K562 (cell line): ENCODE data around the gene FOXP3. TPM values are rescaled to one million over a fixed set of nuclear protein-coding genes. Genes with fewer than 3 reads are reported as not detected.

ENCODE experiments used
- ATAC-seq: fragments of 200-7000 bp; cut with Tn5 transposase; 3 replicates; pipeline ENCODE4 v1.9.1; 2020; ENCODE audit warnings: moderate library complexity
- BruUV-seq: library from RNA; stranded (reverse); fragments of 400-500 nt; replicated peaks from 2 replicates; lab custom pipeline; 2021; lab: Mats Ljungman, UMichigan
- CTCF ChIA-PET: fragments of 300-600 bp; formaldehyde crosslinking; extraction: SDS; loops from one replicate; lab custom pipeline; 2021; ENCODE audit warnings: low intra/inter-chr PET ratio; lab: Yijun Ruan, JAX
- POLR2A ChIA-PET: fragments of 300-600, 350-650 bp; sonication (Branson Sonifier 250); formaldehyde crosslinking; extraction: SDS; loops from one replicate; lab custom pipeline; 2021; ENCODE audit warnings: antibody characterized with exemption, inconsistent platforms; lab: Yijun Ruan, JAX
- DNase-seq, 4 experiments: peaks; one replicate each; pipeline versions ENCODE4 v3.0.0 to v3.0.0-alpha.2; 2011 to 2018; ENCODE audit warnings: low spot score in 3 of 4, mixed read lengths in 3 of 4; ENCODE audit errors: extremely low read depth in 1 of 4
- FAIRE-seq: peaks from 2 replicates; lab custom pipeline; 2011; peaks lifted over from hg19 to GRCh38; lab: Jason Lieb, UNC
- H2AFZ ChIP-seq: 2 replicates; pipeline ENCODE4 v1.6.0; 2011; ENCODE audit warnings: low read depth, low read length, control low read depth, inconsistent platforms
- H3K27ac ChIP-seq: fragments of 200-600 bp; 3 replicates; pipeline ENCODE4 v1.8.0; 2011; ENCODE audit warnings: low read depth, mild to moderate bottlenecking, control low read depth, inconsistent platforms, low read length, moderate library complexity, mixed read lengths; ENCODE audit errors: extremely low read depth
- H3K27me3 ChIP-seq, 2 experiments: fragments of 300-600 bp in 1 of 2; 2 replicates in 1 of 2; 3 replicates in 1 of 2; pipeline versions ENCODE4 v1.6.0 to v1.8.0; 2011; ENCODE audit warnings: inconsistent platforms in 2 of 2, low read length in 2 of 2, mild to moderate bottlenecking in 1 of 2, mixed read lengths in 1 of 2, moderate library complexity in 1 of 2; ENCODE audit not compliant: control insufficient read depth in 2 of 2, insufficient read depth in 2 of 2
- H3K36me3 ChIP-seq: fragments of 300-600 bp; 3 replicates; pipeline ENCODE4 v1.8.0; 2011; ENCODE audit warnings: mild to moderate bottlenecking, low read length, inconsistent platforms; ENCODE audit not compliant: control insufficient read depth, insufficient read depth
- H3K4me1 ChIP-seq, 2 experiments: fragments of 200-600 bp in 1 of 2; replicated peaks in 1 of 2; 2 replicates in 1 of 2; 3 replicates in 1 of 2; pipeline versions ENCODE4 v1.5.1 to v1.8.0; 2011; ENCODE audit warnings: inconsistent platforms in 2 of 2, low read length in 2 of 2, mild to moderate bottlenecking in 1 of 2, mixed read lengths in 1 of 2, moderate library complexity in 1 of 2; ENCODE audit not compliant: control insufficient read depth in 2 of 2, insufficient read depth in 2 of 2
- H3K4me2 ChIP-seq: 2 replicates; pipeline ENCODE4 v1.6.1; 2011; ENCODE audit warnings: low read length, control low read depth, inconsistent platforms, mixed read lengths; ENCODE audit not compliant: insufficient read depth
- H3K4me3 ChIP-seq: fragments of 200-600 bp; sonication (generic), shearing (Covaris generic); 2 replicates; pipeline ENCODE4 v1.5.1; 2016; ENCODE audit warnings: control low read depth, inconsistent platforms
- H3K79me2 ChIP-seq: fragments of 200-600 bp; 3 replicates; pipeline ENCODE4 v1.8.0; 2011; ENCODE audit warnings: low read length, inconsistent platforms; ENCODE audit not compliant: control insufficient read depth, insufficient read depth
- H3K9ac ChIP-seq, 2 experiments: 2 replicates each; pipeline versions ENCODE4 v1.6.0 to v1.6.1; 2011; ENCODE audit warnings: low read depth in 2 of 2, low read length in 2 of 2, control low read depth in 1 of 2, inconsistent platforms in 1 of 2, mild to moderate bottlenecking in 1 of 2, mixed read lengths in 1 of 2; ENCODE audit not compliant: insufficient read depth in 1 of 2
- H3K9me1 ChIP-seq: one replicate; pipeline ENCODE4 v1.6.0; 2011; ENCODE audit warnings: inconsistent platforms, mild to moderate bottlenecking, low read length, moderate library complexity; ENCODE audit not compliant: control insufficient read depth, insufficient read depth
- H3K9me3 ChIP-seq: replicated peaks from 2 replicates; pipeline ENCODE4 v1.5.1; 2011; ENCODE audit warnings: low read depth, low read length, inconsistent platforms; ENCODE audit not compliant: control insufficient read depth, insufficient read depth
- H4K20me1 ChIP-seq: replicated peaks from 2 replicates; pipeline ENCODE4 v1.6.1; 2011; ENCODE audit warnings: low read length, inconsistent platforms, mixed read lengths; ENCODE audit not compliant: control insufficient read depth, insufficient read depth
- BCOR ChIP-seq: fragments of 450-650 bp; IDR thresholded peaks from 2 replicates; pipeline ENCODE4 v1.6.1; 2016
- FOXK2 ChIP-seq, 2 experiments: fragments of 450-650 bp; IDR thresholded peaks in 1 of 2; conservative IDR thresholded peaks in 1 of 2; 2 replicates each; pipeline ENCODE4 v1.6.1; 2016; ENCODE audit warnings: low read depth in 2 of 2, mild to moderate bottlenecking in 1 of 2
- GATAD2B ChIP-seq: fragments of 450-650 bp; IDR thresholded peaks from 2 replicates; pipeline ENCODE4 v1.6.1; 2017; ENCODE audit warnings: mild to moderate bottlenecking, borderline replicate concordance
- TAL1 ChIP-seq: fragments of 450-650 bp; IDR thresholded peaks from 2 replicates; pipeline ENCODE4 v1.6.1; 2016; ENCODE audit warnings: mild to moderate bottlenecking
- ZNF311 ChIP-seq: fragments of 250-450 bp; sonication (Bioruptor Pico); IDR thresholded peaks from 2 replicates; pipeline ENCODE4 v1.4.0; 2020; ENCODE audit warnings: mild to moderate bottlenecking, moderate library complexity
- ZNF766 ChIP-seq: fragments of 200-800 bp; sonication (Bioruptor generic); conservative IDR thresholded peaks from 2 replicates; pipeline ENCODE4 v1.6.1; 2016; ENCODE audit warnings: missing genetic modification characterization, missing compliant biosample characterization
- WGBS: fragments of 100-300 bp; shearing (Covaris generic); methylation state at CpG from one replicate; pipeline ENCODE4 v1.1.6; 2016; ENCODE audit warnings: low coverage, mixed read lengths; ENCODE audit not compliant: insufficient coverage; ENCODE audit errors: missing lambda C conversion rate; 5-methylcytosine and 5-hydroxymethylcytosine counted together
- in situ Hi-C: fragments of 300-500 bp; cut with MboI; formaldehyde crosslinking; loops from 4 replicates; pipeline ENCODE4 v1.15.0; 2018; ENCODE audit warnings: inconsistent platforms, mixed read lengths
- intact Hi-C: fragments of 100-400 bp; cut with micrococcal nuclease; formaldehyde crosslinking; loops from 2 replicates; pipeline ENCODE4 v1.14.2; 2022
- polyA plus RNA-seq, 8 experiments: library from polyadenylated mRNA; depleted of rRNA in 4 of 8; stranded (reverse) in 5 of 8; unstranded in 3 of 8; fragments of >200 nt; fragmentation: Nextera tagmentation in 2 of 8; fragmentation: Illumina TruSeq in 1 of 8; extraction: Ambion mirVana in 2 of 8; extraction: Trizol in 1 of 8; gene quantifications; 2 replicates each; pipeline versions ENCODE4 v1.2.1 to v1.2.3, GENCODE V29; 2011 to 2014; ENCODE audit warnings: inconsistent platforms in 1 of 8, missing spikeins in 1 of 8
- total RNA-seq, 7 experiments: library from RNA; depleted of rRNA in 6 of 7; stranded (reverse); fragments of >200 nt in 6 of 7; fragmentation: Illumina TruSeq in 2 of 7; extraction: Trizol in 2 of 7; gene quantifications; 2 replicates each; pipeline versions ENCODE4 v1.2.1 to v1.2.3, GENCODE V29; 2011 to 2021; ENCODE audit warnings: low replicate concordance in 1 of 7
- TF ChIP-seq, protein P1 (sequence below), 2 experiments: fragments of 450-650 bp; conservative IDR thresholded peaks; 2 replicates each; pipeline ENCODE4 v1.6.1; 2017; ENCODE audit warnings: mild to moderate bottlenecking in 2 of 2, moderate library complexity in 2 of 2

The FOXP3 gene
- total and polyA plus RNA-seq, 9 of the 15 experiments (the other 6 are each of a cell fraction or from before 2014, with no cell fraction given) = 0.04 to 0.24 (median 0.07) TPM; not detected in 4

DNA sequence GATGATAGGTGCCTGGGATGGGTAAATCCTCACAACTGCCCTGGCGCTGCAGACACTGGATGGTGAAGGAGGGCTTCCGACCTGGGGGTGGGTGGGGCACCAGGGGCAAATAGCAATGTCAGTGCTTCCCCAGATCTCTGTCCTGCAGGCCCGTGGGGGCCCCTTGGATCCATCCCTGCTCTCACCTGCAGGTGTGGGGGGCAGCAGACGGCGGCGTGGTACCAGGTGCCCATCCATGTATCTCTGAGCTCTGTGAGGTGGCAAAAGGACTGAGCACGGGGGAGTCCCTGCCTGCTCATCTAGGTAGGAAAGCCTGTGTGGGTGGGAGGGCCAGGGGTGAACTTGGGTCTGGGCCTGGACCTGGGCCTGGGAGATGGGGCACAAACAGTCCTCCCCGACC is 58.0 kb downstream of the FOXP3 start:
- POLR2A ChIA-PET = no interaction called here

More for the DNA sequence above, 58.0 kb downstream of the FOXP3 start:
- CTCF ChIA-PET = no interaction called here
- ATAC-seq (no peak), DNase-seq (no peak), FAIRE-seq (no peak)
- peaks cover 0 to 11% of the 10 kb centered on the region in 2 experiments; a peak in 4 of 5 replicates for H3K4me1 ChIP-seq
- H3K9ac ChIP-seq = no peak overlapping the region
- H3K27me3 ChIP-seq = no peaks in the 10 kb centered on the region
- H3K9me1 ChIP-seq = no peaks in the 10 kb centered on the region
- H2AFZ ChIP-seq = no peak overlapping the region
- no TSS peak for BruUV-seq
- in situ Hi-C loops = no loop called here
- no peak overlapping the region for H3K4me3 ChIP-seq
- no peaks in the 10 kb centered on the region for H4K20me1 ChIP-seq
- H3K27ac ChIP-seq = no peak overlapping the region
- H3K36me3 ChIP-seq = no peaks in the 10 kb centered on the region
- H3K4me2 ChIP-seq = no peak overlapping the region
- no peaks in the 10 kb centered on the region for H3K79me2 ChIP-seq
- WGBS = 14% methylated on average over 4 of the region's 8 CpGs
- TF ChIP-seq ZNF766 (CRISPR knock-in tag) = no peak
- no peak for TF ChIP-seq TAL1
- no peak for TF ChIP-seq ZNF311 (CRISPR knock-in tag)
- TF ChIP-seq, protein P1, sequence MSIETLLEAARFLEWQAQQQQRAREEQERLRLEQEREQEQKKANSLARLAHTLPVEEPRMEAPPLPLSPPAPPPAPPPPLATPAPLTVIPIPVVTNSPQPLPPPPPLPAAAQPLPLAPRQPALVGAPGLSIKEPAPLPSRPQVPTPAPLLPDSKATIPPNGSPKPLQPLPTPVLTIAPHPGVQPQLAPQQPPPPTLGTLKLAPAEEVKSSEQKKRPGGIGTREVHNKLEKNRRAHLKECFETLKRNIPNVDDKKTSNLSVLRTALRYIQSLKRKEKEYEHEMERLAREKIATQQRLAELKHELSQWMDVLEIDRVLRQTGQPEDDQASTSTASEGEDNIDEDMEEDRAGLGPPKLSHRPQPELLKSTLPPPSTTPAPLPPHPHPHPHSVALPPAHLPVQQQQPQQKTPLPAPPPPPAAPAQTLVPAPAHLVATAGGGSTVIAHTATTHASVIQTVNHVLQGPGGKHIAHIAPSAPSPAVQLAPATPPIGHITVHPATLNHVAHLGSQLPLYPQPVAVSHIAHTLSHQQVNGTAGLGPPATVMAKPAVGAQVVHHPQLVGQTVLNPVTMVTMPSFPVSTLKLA (conservative IDR thresholded peaks at IDR 0.05) = no peak
- no peak for TF ChIP-seq BCOR
- no peak for TF ChIP-seq GATAD2B
- no peak for TF ChIP-seq FOXK2 (conservative IDR thresholded peaks at IDR 0.05 in 1 of 2, IDR thresholded peaks at IDR 0.05 in 1 of 2; ENCODE audit: low read depth in 2 of 2)
- intact Hi-C loops = no loop called here
- no peaks in the 10 kb centered on the region for H3K9me3 ChIP-seq
